PFSK-1 (cell line): ENCODE results near the gene DGKI.

Experiments
- FOXP2 ChIP-seq: optimal IDR thresholded peaks from 2 replicates; pipeline ENCODE3; 2011; ENCODE audit warnings: borderline replicate concordance, control low read depth, inconsistent platforms; ENCODE audit not compliant: insufficient read depth; ENCODE audit errors: extremely low read length, extremely low read depth
- POLR2AphosphoS5 ChIP-seq: IDR thresholded peaks from 2 replicates; pipeline ENCODE4 v1.6.1; 2012; ENCODE audit warnings: low read depth, mild to moderate bottlenecking, control low read depth, low read length, moderate library complexity
- REST ChIP-seq, 2 experiments: IDR thresholded peaks; 2 replicates each; pipeline versions ENCODE4 v1.6.1 to v1.8.0; 2011 to 2012; ENCODE audit warnings: low read depth in 2 of 2, low read length in 2 of 2, control low read depth in 1 of 2, inconsistent platforms in 1 of 2, mild to moderate bottlenecking in 1 of 2, moderate library complexity in 1 of 2; ENCODE audit not compliant: insufficient read depth in 1 of 2
- SIN3A ChIP-seq: IDR thresholded peaks from 2 replicates; pipeline ENCODE4 v1.6.1; 2012; ENCODE audit warnings: mild to moderate bottlenecking, low read length, moderate library complexity, borderline replicate concordance; ENCODE audit not compliant: insufficient read depth
- TAF1 ChIP-seq: IDR thresholded peaks from 2 replicates; pipeline ENCODE4 v1.6.1; 2012; ENCODE audit warnings: low read length, control low read depth, borderline replicate concordance; ENCODE audit not compliant: insufficient read depth

- no peak for TF ChIP-seq POLR2AphosphoS5
- TF ChIP-seq SIN3A, result no peak
- no peak for TF ChIP-seq TAF1
- no peak for TF ChIP-seq REST (IDR thresholded peaks at IDR 0.05; ENCODE audit: insufficient read depth in 1 of 2, low read depth in 2 of 2, low read length in 2 of 2)
- no peak for TF ChIP-seq FOXP2
Observed at GRCh38 chr7:137757146-137757925, 89.4 kb downstream of the DGKI start.
